ENCODE data around the gene BICDL1. TPM values are rescaled to one million over a fixed set of nuclear protein-coding genes. Genes with fewer than 3 reads are reported as not detected.
A peak's percentile ranks its signal among the peaks of the same experiment; 100 is the strongest.

Gene BICDL1
- total RNA-seq, 1 donor from 2014 or later = 130 TPM

GRCh38 chr12:120093336-120093591 is 104.2 kb downstream of the BICDL1 start:
- Mint-ChIP-seq H3K4me1 (ENCODE audit: low read depth) (no peaks in the 10 kb centered on the region), H3K27ac (no peak overlapping the region), H3K9me3 (no peaks in the 10 kb centered on the region), H3K4me3 (ENCODE audit: low read depth) (no peak overlapping the region), H3K27me3 (ENCODE audit: low read depth) (no peaks in the 10 kb centered on the region), H3K36me3 (ENCODE audit: low read depth) (peaks cover 61% of the 10 kb centered on the region)
- intact Hi-C loops (cut with micrococcal nuclease) = no loop called here
- DNase-seq (ENCODE audit: low spot score) = no peak

DNA sequence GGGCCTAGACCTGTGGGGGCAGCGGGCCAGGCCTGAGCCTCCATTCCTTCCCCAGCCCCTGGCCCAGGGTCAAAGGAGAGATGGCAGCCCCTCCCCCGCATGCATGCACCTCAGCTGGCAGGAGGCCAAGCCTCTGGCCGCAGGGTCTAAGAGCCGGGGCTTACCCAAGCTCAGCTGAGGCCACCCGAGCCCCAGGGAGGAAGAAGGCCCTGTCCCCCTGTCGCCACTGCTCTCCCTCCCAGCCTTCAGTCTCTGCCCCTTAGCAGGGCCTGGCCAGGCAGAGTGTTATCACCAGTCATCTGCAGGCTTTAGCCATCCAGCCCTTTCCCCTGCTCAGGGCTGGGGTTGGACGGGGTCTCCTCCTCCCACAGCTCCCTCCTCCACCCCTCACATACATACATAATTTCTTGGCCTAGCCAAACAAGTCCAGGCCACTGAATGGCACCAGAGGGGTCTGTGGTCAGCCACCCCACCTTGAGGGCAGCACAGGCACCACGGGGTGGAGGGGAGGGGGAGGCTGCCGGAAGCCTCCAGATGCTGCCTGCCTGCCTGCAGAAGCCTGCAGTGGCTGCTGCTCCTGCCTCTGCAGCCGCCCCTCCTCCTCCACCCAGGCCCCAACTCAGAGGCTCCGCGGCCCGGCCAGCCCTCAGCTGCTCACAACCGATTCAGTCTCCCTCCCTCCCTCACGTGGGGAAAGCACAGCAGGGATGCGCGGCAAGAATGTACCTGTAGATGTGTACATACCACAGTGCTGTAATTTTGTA is 104.7 kb downstream of the BICDL1 start:
- H3K9me3 Mint-ChIP-seq = no peaks in the 10 kb centered on the region
- H3K27ac Mint-ChIP-seq = no peak overlapping the region
- DNase-seq (ENCODE audit: low spot score) = no peak
- H3K4me1 Mint-ChIP-seq (ENCODE audit: low read depth) = no peaks in the 10 kb centered on the region
- no peaks in the 10 kb centered on the region for H3K27me3 Mint-ChIP-seq (ENCODE audit: low read depth)
- peaks cover 67% of the 10 kb centered on the region for H3K36me3 Mint-ChIP-seq (ENCODE audit: low read depth)
- H3K4me3 Mint-ChIP-seq (ENCODE audit: low read depth) = no peak overlapping the region
- intact Hi-C loops (cut with micrococcal nuclease) = no loop called here

GRCh38 chr12:120094485-120094884 is 105.4 kb downstream of the BICDL1 start:
- Mint-ChIP-seq H3K36me3 (ENCODE audit: low read depth) (peaks cover 65% of the 10 kb centered on the region), H3K4me3 (ENCODE audit: low read depth) (no peak overlapping the region), H3K4me1 (ENCODE audit: low read depth) (no peaks in the 10 kb centered on the region), H3K27me3 (ENCODE audit: low read depth) (no peaks in the 10 kb centered on the region), H3K9me3 (no peaks in the 10 kb centered on the region), H3K27ac (no peak overlapping the region)
- no peak for DNase-seq (ENCODE audit: low spot score)
- intact Hi-C loops (cut with micrococcal nuclease) = no loop called here

GRCh38 chr12:120095331-120095730 is 106.3 kb downstream of the BICDL1 start:
- H3K9me3 Mint-ChIP-seq = no peaks in the 10 kb centered on the region
- no peak for DNase-seq (ENCODE audit: low spot score)
- H3K36me3 Mint-ChIP-seq (ENCODE audit: low read depth) = peaks cover 61% of the 10 kb centered on the region
- H3K27me3 Mint-ChIP-seq (ENCODE audit: low read depth) = no peaks in the 10 kb centered on the region
- no peak overlapping the region for H3K4me3 Mint-ChIP-seq (ENCODE audit: low read depth)
- no peak overlapping the region for H3K27ac Mint-ChIP-seq
- intact Hi-C loops (cut with micrococcal nuclease) = no loop called here
- H3K4me1 Mint-ChIP-seq (ENCODE audit: low read depth) = no peaks in the 10 kb centered on the region

GRCh38 chr12:120095736-120096135 is 106.7 kb downstream of the BICDL1 start:
- peaks cover 58% of the 10 kb centered on the region for H3K36me3 Mint-ChIP-seq (ENCODE audit: low read depth)
- no peaks in the 10 kb centered on the region for H3K9me3 Mint-ChIP-seq
- no peak for DNase-seq (ENCODE audit: low spot score)
- no peaks in the 10 kb centered on the region for H3K4me1 Mint-ChIP-seq (ENCODE audit: low read depth)
- intact Hi-C loops (cut with micrococcal nuclease) = no loop called here
- H3K4me3 Mint-ChIP-seq (ENCODE audit: low read depth) = no peak overlapping the region
- H3K27me3 Mint-ChIP-seq (ENCODE audit: low read depth) = no peaks in the 10 kb centered on the region
- H3K27ac Mint-ChIP-seq = no peak overlapping the region

DNA sequence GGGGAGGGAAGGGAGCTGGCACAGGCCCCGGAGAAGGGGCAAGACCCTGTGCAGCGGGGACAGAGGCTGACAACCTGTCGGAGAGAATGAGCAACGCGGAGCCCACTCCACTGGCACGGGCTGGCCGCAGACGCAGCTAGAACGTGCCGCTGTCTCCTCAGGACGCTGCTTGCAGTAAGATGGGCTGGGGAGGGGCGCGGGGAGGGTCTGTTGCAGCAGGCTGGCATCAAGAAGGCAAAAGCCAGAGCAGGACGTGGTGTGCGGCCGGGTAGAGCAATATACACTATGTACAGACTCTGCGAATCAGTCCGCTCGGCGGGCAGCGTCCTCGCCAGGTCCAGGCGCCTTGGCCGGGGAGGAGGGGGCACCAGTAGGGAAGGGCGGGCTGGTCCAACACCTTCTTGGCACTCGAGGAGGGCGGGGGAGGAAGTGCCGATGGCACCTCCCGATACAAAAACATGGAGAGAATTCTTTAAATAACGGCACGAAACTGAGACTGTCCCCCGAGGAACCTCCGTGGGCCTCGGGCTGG is 107.7 kb downstream of the BICDL1 start:
- no peaks in the 10 kb centered on the region for H3K9me3 Mint-ChIP-seq
- no peak for DNase-seq (ENCODE audit: low spot score)
- peaks cover 2% of the 10 kb centered on the region for H3K4me1 Mint-ChIP-seq (ENCODE audit: low read depth)
- no peak overlapping the region for H3K4me3 Mint-ChIP-seq (ENCODE audit: low read depth)
- intact Hi-C loops (cut with micrococcal nuclease) = no loop called here
- H3K27me3 Mint-ChIP-seq (ENCODE audit: low read depth) = no peaks in the 10 kb centered on the region
- no peak overlapping the region for H3K27ac Mint-ChIP-seq
- peaks cover 54% of the 10 kb centered on the region for H3K36me3 Mint-ChIP-seq (ENCODE audit: low read depth)

- no peak for DNase-seq (ENCODE audit: low spot score)
- H3K4me3 Mint-ChIP-seq (ENCODE audit: low read depth) = no peak overlapping the region
- peaks cover 2% of the 10 kb centered on the region for H3K4me1 Mint-ChIP-seq (ENCODE audit: low read depth)
- intact Hi-C loops (cut with micrococcal nuclease) = no loop called here
- H3K9me3 Mint-ChIP-seq = no peaks in the 10 kb centered on the region
- peaks cover 55% of the 10 kb centered on the region for H3K36me3 Mint-ChIP-seq (ENCODE audit: low read depth)
- H3K27ac Mint-ChIP-seq = no peak overlapping the region
- no peaks in the 10 kb centered on the region for H3K27me3 Mint-ChIP-seq (ENCODE audit: low read depth)
Observed at GRCh38 chr12:120098756-120099470, 109.9 kb downstream of the BICDL1 start.

DNA sequence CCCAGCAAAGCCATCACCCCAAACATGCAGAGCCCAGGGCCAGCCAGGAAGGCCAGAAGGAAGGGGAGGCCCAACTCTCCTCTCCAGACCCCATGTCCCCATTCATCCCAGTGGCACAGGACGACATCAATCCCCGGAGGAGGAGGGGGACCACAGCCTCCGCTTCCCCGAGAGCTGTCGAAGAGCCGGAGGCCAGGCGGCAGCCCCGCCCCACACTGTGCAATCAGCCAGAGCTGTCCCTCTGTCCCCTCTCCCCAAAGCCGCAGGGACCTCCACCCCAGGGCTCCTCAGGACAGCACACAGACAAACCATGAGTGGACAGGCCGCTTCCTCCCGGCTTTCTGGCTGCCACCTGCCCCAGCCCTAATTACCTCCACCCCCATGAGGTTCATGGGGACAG is 110.7 kb downstream of the BICDL1 start:
- Mint-ChIP-seq H3K27me3 (ENCODE audit: low read depth) (no peaks in the 10 kb centered on the region), H3K27ac (no peak overlapping the region), H3K9me3 (no peaks in the 10 kb centered on the region), H3K4me3 (ENCODE audit: low read depth) (no peak overlapping the region), H3K4me1 (ENCODE audit: low read depth) (peaks cover 2% of the 10 kb centered on the region), H3K36me3 (ENCODE audit: low read depth) (peaks cover 57% of the 10 kb centered on the region)
- intact Hi-C loops (cut with micrococcal nuclease) = no loop called here
- no peak for DNase-seq (ENCODE audit: low spot score)

- Mint-ChIP-seq H3K9me3 (no peaks in the 10 kb centered on the region), H3K4me3 (ENCODE audit: low read depth) (no peak overlapping the region), H3K4me1 (ENCODE audit: low read depth) (peaks cover 2% of the 10 kb centered on the region), H3K27me3 (ENCODE audit: low read depth) (no peaks in the 10 kb centered on the region), H3K27ac (no peak overlapping the region), H3K36me3 (ENCODE audit: low read depth) (peaks cover 63% of the 10 kb centered on the region)
- DNase-seq (ENCODE audit: low spot score) = no peak
- intact Hi-C loops (cut with micrococcal nuclease) = no loop called here
Observed at GRCh38 chr12:120100630-120101029, 111.6 kb downstream of the BICDL1 start.

DNA sequence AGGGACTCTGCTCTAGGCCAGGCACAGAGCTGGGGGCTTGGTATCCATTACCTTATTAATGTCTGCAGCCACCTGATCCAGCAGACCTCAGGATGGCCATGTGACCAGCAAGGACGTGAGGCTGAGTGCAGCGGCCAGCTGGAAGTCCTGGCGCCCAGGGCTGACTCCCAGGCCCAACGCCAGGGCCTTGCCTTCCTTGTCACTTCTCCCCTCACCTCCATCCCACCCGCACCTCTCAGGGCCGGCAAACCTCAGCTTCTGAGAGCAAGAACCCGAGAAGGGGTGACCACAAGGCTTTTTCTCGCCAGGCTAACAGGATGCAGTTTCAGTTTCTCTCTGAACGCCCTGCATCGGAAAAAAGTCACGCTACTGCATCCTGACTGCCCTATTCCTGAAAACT is 112.1 kb downstream of the BICDL1 start:
- H3K4me1 Mint-ChIP-seq (ENCODE audit: low read depth) = peaks cover 4% of the 10 kb centered on the region
- DNase-seq (ENCODE audit: low spot score) = no peak
- H3K36me3 Mint-ChIP-seq (ENCODE audit: low read depth) = peaks cover 65% of the 10 kb centered on the region
- H3K27ac Mint-ChIP-seq = peak overlapping the region; percentile 57
- intact Hi-C loops (cut with micrococcal nuclease) = no loop called here
- no peaks in the 10 kb centered on the region for H3K9me3 Mint-ChIP-seq
- no peaks in the 10 kb centered on the region for H3K27me3 Mint-ChIP-seq (ENCODE audit: low read depth)
- no peak overlapping the region for H3K4me3 Mint-ChIP-seq (ENCODE audit: low read depth)

DNA sequence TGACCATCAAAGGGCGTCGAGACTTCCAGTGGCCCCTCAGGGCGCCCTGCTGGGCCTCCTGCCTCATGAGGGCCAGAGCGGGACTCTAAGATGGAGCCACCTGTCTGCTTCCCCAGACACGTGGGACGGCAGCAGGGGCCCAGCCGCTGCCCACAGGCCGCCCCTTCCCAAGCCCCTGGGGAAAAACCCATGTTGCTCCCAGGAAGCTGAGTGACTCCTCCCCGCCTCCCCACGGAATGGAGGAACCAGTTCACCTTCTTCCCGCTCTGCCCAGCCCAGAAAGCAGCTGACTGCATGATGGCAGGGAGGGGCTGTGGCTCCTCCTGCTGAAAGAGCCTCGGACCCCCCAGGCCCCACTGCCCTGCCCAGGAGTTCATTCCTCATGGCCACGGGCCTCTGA is 112.6 kb downstream of the BICDL1 start:
- H3K36me3 Mint-ChIP-seq (ENCODE audit: low read depth) = peaks cover 64% of the 10 kb centered on the region
- H3K4me1 Mint-ChIP-seq (ENCODE audit: low read depth) = peaks cover 4% of the 10 kb centered on the region
- H3K4me3 Mint-ChIP-seq (ENCODE audit: low read depth) = no peak overlapping the region
- H3K27ac Mint-ChIP-seq = peak overlapping the region; percentile 57
- H3K9me3 Mint-ChIP-seq = no peaks in the 10 kb centered on the region
- H3K27me3 Mint-ChIP-seq (ENCODE audit: low read depth) = no peaks in the 10 kb centered on the region
- DNase-seq (ENCODE audit: low spot score) = no peak
- intact Hi-C loops (cut with micrococcal nuclease) = no loop called here

GRCh38 chr12:120102189-120103043 is 113.4 kb downstream of the BICDL1 start:
- Mint-ChIP-seq H3K36me3 (ENCODE audit: low read depth) (peaks cover 61% of the 10 kb centered on the region), H3K27ac (no peak overlapping the region), H3K27me3 (ENCODE audit: low read depth) (no peaks in the 10 kb centered on the region), H3K4me3 (ENCODE audit: low read depth) (no peak overlapping the region), H3K4me1 (ENCODE audit: low read depth) (peaks cover 4% of the 10 kb centered on the region), H3K9me3 (no peaks in the 10 kb centered on the region)
- DNase-seq (ENCODE audit: low spot score) = no peak
- intact Hi-C loops (cut with micrococcal nuclease) = no loop called here

DNA sequence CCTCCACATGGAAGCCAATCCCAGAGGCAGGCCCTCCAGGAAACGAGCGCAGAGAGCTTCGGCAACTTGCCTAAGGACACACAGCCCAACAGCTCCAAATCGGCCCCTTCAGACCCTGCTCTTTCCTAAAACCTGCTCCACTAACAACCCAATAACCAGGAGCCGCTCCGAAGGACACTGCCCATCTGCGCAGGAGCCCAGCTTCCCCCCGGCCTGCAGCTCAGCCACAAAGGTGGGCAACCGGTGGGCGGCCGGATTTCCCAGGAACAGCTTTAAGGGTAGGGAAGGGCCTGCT is 114.0 kb downstream of the BICDL1 start:
- Mint-ChIP-seq H3K36me3 (ENCODE audit: low read depth) (peaks cover 62% of the 10 kb centered on the region), H3K27ac (no peak overlapping the region), H3K4me3 (ENCODE audit: low read depth) (no peak overlapping the region), H3K27me3 (ENCODE audit: low read depth) (no peaks in the 10 kb centered on the region), H3K4me1 (ENCODE audit: low read depth) (peaks cover 4% of the 10 kb centered on the region), H3K9me3 (no peaks in the 10 kb centered on the region)
- intact Hi-C loops (cut with micrococcal nuclease) = no loop called here
- DNase-seq (ENCODE audit: low spot score) = no peak

All from activated T-helper 2 cell treated with anti-CD3 and anti-CD28 coated beads, Interferon-gamma antibody, Interleukin-2, Interleukin-4, amounts not matched to agents 10 μg/mL and 5 μg/mL and 100 μg/mL, durations not matched to agents 14 hours and 24 hours and 36 hours (primary cell).